ENCODE results near the gene CCNY.

Gene CCNY

DNA sequence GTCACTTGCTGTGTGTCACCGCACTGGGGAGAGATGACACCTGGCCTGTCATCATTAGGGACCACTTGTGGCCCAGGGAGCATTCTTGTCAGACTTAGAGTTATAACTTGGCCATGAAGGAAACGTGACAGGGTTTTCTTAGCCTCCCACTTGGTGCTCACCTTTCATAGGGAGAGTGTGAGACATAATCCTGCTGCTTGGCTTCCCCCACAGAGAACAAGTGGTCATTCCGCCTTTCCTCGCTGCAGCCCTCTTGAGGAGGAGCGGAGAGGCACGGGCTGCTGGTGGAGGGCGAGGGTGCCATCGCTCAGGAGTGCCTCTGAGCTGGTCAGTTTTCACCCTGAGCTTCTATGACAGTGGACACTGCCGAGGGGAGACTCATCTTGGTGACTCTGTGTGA lies 143.8 kb downstream of the CCNY start:
- no peak for DNase-seq (ENCODE audit: low read depth, low spot score)
- H3K4me3 ChIP-seq (ENCODE audit: low read depth, low read length), result no peak overlapping the region
- in situ Hi-C loops (cut with HindIII; ENCODE audit: low sequenced_read_pairs), result no loop called here

DNA sequence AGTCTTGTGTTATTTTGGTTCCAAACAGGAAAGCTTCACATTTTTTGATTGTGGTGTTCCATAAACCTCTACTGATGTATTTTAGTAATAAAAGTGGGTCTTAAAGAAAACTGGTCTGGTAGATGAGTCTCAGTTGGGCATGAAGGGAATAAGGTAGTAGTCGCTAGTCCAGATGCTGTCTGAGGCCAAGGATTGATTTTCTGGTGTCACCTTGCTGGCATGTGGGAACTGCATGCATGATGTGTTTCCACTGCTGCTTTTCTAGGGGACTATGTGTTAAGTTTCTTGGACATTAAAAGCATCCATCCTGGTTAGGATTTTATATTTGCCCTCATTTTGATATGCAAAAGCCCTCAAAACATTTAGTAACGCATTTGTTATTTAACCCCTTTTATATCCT lies 145.1 kb downstream of the CCNY start:
- in situ Hi-C loops (cut with HindIII; ENCODE audit: low sequenced_read_pairs), result no loop called here
- no peak overlapping the region for H3K4me3 ChIP-seq (ENCODE audit: low read depth, low read length)
- no peak for DNase-seq (ENCODE audit: low read depth, low spot score)
- TF ChIP-seq, protein P1, sequence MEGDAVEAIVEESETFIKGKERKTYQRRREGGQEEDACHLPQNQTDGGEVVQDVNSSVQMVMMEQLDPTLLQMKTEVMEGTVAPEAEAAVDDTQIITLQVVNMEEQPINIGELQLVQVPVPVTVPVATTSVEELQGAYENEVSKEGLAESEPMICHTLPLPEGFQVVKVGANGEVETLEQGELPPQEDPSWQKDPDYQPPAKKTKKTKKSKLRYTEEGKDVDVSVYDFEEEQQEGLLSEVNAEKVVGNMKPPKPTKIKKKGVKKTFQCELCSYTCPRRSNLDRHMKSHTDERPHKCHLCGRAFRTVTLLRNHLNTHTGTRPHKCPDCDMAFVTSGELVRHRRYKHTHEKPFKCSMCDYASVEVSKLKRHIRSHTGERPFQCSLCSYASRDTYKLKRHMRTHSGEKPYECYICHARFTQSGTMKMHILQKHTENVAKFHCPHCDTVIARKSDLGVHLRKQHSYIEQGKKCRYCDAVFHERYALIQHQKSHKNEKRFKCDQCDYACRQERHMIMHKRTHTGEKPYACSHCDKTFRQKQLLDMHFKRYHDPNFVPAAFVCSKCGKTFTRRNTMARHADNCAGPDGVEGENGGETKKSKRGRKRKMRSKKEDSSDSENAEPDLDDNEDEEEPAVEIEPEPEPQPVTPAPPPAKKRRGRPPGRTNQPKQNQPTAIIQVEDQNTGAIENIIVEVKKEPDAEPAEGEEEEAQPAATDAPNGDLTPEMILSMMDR (IDR thresholded peaks at IDR 0.05; ENCODE audit: low read depth, low read length), result no peak

More for the DNA sequence above, 143.8 kb downstream of the CCNY start:
- TF ChIP-seq, protein P1 (IDR thresholded peaks at IDR 0.05; ENCODE audit: low read depth, low read length), result no peak

DNA sequence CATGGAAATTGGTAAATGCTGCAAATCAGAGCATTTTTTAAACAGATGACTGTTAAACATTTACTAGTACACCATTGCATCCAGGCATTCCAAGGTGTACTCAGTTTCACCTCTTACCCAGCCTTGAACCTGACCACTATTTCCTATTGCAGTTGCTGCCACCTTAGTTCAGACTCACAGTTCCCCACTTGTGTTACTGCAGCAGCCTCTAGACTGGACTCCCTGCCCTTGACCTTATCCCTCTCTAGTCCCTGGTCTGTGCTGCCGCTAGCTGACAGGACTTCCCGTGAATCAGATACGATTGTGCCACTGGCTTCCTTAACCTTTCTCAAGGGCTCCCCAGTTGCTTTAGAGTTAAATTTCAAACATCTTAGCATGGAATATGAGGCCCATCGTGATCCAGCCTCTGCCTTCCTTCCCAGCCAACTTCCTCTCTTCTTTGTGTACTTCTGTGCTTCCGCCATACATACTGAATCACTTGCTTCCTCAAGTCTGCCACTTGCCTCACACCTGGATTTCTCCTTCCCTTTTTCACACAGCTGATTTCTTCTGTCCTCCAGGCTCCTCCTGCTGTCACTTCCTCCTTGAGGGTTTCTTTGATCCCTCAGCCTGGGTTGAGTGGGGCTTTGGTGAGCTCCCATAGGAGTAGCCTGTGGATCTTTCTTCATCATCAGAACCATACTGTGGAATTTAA lies 150.1 kb downstream of the CCNY start:
- no peak overlapping the region for H3K4me3 ChIP-seq (ENCODE audit: low read depth, low read length)
- TF ChIP-seq, protein P1 (IDR thresholded peaks at IDR 0.05; ENCODE audit: low read depth, low read length), result no peak
- no peak for DNase-seq (ENCODE audit: low read depth, low spot score)
- in situ Hi-C loops (cut with HindIII; ENCODE audit: low sequenced_read_pairs), result no loop called here

DNA sequence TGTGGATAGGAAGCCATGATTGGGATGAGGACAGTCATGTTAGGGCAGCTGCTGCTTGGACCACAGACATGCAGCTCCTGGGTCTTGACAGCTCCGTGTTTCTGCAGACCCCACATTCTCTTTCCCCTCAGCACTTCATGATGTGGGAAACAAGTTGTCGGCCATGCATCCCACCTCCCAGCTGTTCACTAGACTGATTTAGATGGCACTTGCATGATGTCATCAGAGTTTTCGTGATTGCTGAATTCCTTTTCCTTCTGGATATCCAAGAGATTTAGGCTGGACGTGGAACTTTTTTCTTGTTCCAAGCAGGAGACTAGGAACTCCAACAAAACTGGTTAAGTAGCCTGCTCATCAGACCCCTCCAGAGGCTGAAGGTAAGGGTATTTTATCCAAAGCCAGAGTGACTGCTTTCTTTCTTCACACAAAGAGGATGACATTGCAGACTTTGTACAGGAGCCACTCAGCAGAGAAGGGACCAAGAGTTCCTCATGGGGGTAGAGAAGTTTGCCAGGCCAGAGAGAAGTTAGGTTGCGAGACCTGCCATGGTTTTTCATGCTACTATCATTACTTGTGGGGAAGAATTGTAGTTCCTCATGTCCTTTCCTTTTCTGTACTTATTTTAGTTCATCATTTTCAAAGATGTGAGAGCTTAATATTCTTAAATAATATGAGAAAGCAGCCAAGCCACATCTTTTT lies 151.2 kb downstream of the CCNY start:
- no peak overlapping the region for H3K4me3 ChIP-seq (ENCODE audit: low read depth, low read length)
- in situ Hi-C loops (cut with HindIII; ENCODE audit: low sequenced_read_pairs), result no loop called here
- no peak for DNase-seq (ENCODE audit: low read depth, low spot score)
- TF ChIP-seq, protein P1 (IDR thresholded peaks at IDR 0.05; ENCODE audit: low read depth, low read length), result no peak

DNA sequence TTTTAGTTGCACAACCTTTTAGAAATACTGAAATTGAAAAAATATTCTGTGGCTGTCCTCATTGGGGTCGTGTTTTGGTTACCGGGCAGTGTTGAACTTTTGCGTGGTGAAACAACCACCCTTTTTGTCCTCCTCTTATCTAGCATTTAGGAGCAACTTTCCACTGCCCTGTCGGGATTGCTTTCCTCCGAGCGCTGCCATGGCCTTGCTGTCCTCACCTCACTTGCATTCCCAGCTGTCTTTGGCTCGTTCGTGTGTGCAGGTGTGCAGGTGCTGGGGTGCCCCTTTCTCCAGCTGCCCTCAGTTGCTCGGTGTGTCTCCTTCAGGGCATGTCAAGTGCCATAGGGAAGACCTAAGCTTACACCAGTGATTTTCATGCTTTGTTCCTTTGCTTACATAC lies 151.9 kb downstream of the CCNY start:
- in situ Hi-C loops (cut with HindIII; ENCODE audit: low sequenced_read_pairs), result no loop called here

DNA sequence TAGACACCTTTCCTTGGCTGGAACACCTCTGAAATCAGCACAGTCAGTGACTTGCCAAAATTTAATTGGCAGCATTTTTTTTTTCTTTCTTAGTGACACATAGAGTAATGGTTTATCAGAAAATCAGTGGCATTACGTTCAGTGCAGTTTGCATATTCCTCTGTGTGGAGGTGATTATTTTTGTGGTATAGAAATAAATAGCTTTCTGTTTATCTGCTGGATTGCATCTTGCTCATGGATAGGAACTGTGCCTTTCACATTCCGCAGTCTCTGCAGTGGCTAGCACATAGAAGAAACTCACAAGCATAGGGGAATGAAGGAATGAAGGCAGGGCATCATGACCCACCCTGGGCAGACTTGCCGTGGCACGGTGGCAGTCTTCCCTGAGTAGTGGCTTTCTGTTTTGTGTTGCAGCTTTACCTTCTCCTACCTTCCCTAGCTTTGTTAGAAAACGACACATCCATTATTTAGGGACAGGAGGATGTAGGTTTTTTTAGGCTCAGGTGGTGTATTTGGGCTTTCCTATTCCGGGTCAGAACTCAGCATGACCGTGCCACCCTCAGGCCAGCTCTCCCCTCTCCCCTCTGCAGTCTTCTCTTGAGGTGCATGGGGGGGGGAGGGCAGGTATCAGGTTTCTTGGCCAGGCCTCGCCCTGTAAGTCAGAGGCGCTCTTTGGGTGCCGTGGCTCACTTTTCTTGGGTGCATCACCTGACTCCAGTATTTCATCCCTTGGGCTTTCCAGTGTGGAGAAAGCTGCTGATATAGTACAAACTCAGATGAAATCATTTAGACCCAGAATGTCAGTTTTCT lies 156.3 kb downstream of the CCNY start:
- H3K4me3 ChIP-seq (ENCODE audit: low read depth, low read length), result no peak overlapping the region
- in situ Hi-C loops (cut with HindIII; ENCODE audit: low sequenced_read_pairs), result no loop called here
- TF ChIP-seq, protein P1 (IDR thresholded peaks at IDR 0.05; ENCODE audit: low read depth, low read length), result no peak
- no peak for DNase-seq (ENCODE audit: low read depth, low spot score)

More for the DNA sequence above, 151.9 kb downstream of the CCNY start:
- no peak overlapping the region for H3K4me3 ChIP-seq (ENCODE audit: low read depth, low read length)
- TF ChIP-seq, protein P1 (IDR thresholded peaks at IDR 0.05; ENCODE audit: low read depth, low read length), result no peak
- no peak for DNase-seq (ENCODE audit: low read depth, low spot score)

All from astrocyte of the spinal cord (primary cell).